ENCODE measurements around the gene ARHGAP4.

DNA sequence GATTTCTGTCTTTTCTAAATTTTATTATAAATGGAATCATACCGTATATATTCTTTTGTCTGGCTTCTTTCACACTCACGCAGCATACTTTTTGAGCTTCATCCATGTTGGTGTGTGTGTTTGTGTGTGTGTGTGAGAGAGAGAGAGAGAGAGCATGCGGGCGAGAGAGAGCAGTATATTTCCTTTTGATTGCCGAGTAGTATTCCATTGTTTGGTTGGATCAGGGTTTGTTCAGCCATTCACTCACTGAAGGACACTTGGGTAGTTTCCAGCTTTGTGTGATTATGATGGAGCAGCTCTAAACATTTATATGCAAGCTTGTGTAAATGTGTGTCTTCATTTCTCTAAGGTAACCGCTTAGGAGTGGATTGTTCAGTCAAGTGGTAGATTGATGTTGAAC lies 36.9 kb downstream of the ARHGAP4 start:
- TF ChIP-seq FOXA1 (IDR thresholded peaks at IDR 0.05) (no peak), SP1 (IDR thresholded peaks at IDR 0.05) (no peak), BHLHE40 (IDR thresholded peaks at IDR 0.05; ENCODE audit: borderline replicate concordance) (no peak), L3MBTL2 (conservative IDR thresholded peaks at IDR 0.05) (no peak), HDGF (IDR thresholded peaks at IDR 0.05; ENCODE audit: borderline replicate concordance) (no peak), FOXK2 (IDR thresholded peaks at IDR 0.05) (no peak), TARDBP (IDR thresholded peaks at IDR 0.05) (no peak)

Measured in HEK293T (cell line).